HTR-8/SVneo (cell line): Measurements from ENCODE around the gene SCIMP.
"Not testable (repeated sequence)": the region's sequence is repeated elsewhere in the genome, so short reads cannot be mapped to it uniquely, and the experiment has no call there.

ENCODE experiments used
- DNase-seq: peaks from one replicate; pipeline ENCODE4 v3.0.0; 2011; ENCODE audit warnings: low spot score, mixed read lengths; ENCODE audit not compliant: insufficient read length
- FAIRE-seq: peaks from 2 replicates; lab custom pipeline; 2011; peaks lifted over from hg19 to GRCh38; lab: Jason Lieb, UNC

SCIMP gene

DNA sequence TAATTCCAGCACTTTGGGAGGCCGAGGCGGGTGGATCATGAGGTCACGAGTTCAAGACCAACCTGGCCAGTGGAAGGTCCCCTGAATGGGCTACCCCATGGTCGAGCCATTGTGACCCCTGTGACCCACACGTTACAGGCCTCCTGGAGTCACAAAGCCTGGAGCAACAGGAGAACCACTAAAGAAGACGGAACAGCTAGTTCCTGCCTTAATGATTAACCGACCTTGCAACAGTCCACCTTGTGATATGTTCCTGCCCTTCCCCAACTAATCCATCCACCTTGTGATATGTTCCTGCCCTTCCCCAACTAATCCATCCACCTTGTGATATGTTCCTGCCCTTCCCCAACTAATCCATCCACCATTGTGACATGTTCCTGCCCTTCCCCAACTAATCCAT lies 5.1 kb upstream of the SCIMP start:
- not testable (repeated sequence) for FAIRE-seq, DNase-seq

DNA sequence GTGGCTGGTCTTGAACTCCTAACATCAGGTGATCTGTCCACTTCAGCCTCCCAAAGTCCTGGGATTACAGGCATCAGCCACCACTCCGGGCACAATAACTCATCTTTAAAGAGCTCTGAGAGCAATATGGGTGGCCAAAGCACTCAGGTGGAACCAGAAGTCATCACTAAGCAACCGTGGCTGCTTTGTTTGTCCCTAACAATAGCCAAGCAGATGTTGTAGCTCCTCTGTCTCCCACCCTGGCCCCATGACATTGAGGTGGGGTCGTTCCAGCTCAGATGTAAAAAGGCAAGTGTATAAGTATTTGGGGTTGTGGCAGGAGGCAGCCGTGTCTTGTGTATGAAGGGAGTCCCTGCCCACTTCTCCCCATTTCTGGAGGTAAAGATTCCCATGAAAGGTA lies 3.7 kb upstream of the SCIMP start:
- DNase-seq (no peak), FAIRE-seq (no peak)

DNA sequence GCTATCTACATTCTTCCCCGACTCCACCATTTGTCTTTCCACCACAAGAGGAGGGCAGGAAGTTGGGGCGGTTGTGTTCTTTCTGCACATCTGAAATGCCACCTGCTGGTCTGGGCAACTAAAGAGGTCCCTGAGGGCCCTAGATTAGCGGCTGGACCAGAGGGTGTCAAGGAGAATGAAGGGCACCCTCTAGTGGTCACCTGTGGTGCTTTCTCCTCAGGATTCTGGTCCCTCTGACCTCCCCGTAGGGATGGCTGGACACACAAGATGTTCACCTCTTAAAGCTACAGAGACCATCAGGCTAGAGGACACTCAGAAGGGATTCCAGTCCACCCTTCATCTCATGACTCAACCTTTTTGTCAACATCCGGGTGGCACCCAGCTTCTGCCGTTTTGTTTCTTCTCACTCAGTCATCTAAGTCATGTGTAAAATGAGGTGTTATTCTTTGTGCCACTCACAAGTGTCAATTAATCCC lies 2.9 kb upstream of the SCIMP start:
- FAIRE-seq (no peak), DNase-seq (peak; percentile 67)

DNA sequence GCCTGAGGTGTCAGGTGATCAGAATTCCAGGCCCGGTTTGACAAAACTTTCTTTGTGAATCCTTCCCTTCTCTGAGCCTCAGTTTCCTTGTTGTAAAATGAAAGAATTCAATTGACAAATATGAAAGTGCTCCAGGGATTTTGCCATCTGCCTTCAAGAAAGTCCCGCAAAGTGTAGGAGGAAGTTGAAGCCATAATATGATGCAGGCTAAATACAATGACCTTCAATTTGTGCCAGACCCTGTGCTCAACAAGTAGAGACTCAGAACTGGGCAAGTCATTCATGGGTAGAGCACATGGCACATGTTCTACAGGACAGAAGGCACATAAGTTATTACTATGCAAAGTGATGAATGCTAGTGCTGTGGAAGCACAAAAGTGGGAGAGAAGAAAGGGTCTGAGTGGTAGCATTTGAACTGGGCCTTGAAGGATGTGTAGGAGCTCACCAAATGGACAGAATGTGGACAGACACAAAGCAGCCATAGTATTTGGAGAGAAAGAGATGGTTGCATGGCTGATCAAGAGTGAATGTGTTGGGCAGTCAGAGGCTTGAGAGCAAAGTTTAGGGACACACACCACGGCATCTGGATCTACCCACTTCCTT lies 2.4 kb upstream of the SCIMP start:
- DNase-seq (no peak), FAIRE-seq (no peak)

DNA sequence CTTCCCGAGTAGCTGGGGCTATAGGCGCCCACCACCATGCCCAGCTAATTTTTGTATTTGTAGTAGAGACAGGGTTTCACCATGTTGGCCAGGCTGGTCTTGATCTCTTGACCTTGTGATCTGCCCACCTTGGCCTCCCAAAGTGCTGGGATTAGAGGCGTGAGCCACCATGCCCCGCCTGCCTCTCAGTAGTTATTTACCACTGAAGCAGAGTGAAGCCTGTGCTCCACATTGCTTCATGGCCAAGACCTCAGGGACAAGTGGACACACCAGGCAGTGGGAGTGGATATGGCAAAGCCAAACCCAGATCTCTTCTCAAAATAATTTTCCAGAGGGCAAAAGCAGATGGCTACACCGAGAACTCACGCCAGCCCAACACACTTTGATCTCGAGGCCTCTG lies 1.2 kb downstream of the SCIMP start:
- not testable (repeated sequence) for DNase-seq, FAIRE-seq

DNA sequence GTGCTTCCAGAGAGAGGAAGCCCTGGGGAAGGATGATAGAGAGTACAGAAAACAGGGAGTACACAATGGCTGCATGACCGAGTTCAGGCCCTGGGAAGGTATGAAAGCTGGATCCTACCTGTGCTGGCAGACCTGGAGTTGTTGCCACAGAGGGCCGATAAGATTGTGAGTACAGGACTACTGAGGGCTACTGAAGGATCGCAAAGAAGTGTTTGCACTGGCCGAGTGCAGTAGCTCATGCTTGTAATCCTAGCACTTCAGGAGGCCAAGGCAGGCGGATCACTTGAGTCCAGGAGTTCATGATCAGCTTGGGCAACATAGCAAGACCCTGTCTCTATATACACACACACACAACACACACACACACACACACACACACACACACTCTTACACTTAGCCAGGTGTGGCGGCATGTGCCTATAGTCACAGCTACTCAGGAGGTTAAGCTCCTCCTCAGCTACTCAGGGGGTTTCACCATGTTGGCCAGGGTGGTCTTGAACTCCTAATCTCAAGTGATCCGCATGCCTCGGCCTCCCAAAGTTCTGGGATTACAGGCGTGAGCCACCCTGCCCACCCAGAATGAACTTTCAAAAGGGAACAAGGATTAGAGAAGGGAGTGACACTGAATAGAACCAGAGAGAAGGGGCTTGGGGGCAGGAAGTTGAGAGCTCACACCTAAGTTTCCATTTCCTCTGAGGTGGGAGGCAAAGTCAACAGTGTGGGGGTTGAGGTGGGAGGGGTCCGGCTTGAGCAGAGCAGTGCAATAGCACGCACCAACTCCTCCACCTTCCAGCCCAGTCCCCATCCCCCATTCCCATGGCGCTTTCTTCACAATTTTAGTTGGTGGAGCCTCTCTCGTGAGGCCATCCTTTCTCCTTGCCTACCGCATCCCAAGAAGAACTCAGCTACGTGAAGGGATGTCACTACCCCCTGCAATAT lies 7.5 kb downstream of the SCIMP start:
- DNase-seq (no peak), FAIRE-seq (no peak)

DNA sequence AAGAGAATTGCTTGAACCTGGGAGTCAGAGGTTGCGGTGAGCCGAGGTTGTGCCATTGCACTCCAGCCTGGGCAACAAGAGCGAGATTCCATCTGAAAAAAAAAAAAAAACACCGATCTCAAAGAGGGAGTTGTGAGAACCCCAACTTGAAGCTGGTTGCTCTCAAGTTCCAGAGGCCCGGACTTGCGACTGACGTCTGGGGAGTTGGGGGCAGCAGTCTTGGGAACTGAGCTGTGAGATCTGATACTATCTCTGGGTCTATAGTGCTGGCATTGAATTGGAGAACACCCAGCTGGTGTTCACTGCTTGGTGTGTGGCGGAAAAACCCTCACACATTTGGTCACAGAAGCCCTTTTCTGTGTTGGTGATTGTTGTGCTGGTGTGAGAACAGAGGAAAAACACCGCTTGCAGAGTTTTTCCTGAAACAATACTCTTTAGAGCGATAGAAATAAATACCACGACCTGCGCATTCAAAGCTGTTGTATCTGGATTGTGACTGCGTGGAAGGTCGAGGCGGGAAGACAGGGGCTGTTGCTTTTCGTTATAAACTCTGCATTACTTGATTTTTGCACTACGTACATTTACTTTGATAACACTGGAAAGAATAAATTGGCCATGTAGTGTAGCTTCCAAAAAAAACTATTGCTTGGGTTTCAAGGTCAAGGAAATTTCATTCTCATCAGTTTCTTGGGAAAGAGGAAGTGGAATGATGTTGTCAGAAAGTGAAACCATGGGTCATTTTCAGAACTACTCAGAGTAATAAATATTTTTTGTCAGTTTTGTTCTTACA lies 8.8 kb downstream of the SCIMP start:
- FAIRE-seq, result no peak
- DNase-seq, result no peak

DNA sequence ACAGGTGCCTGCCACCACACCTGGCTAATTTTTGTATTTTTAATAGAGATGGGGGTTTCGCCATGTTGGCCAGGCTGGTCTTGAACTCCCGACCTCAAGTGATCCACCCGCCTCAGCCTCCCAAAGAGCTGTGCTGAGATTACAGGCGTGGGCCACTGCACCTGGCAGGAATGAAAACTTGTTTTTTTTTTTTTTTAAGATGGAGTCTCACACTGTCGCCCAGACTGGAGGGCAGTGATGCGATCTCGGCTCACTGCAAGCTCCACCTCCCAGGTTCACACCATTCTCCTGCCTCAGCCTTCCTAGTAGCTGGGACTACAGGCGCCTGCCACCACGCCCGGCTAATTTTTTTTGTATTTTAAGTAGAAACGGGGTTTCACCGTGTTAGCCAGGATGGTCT lies 12.7 kb downstream of the SCIMP start:
- FAIRE-seq, DNase-seq: not testable (repeated sequence)

DNA sequence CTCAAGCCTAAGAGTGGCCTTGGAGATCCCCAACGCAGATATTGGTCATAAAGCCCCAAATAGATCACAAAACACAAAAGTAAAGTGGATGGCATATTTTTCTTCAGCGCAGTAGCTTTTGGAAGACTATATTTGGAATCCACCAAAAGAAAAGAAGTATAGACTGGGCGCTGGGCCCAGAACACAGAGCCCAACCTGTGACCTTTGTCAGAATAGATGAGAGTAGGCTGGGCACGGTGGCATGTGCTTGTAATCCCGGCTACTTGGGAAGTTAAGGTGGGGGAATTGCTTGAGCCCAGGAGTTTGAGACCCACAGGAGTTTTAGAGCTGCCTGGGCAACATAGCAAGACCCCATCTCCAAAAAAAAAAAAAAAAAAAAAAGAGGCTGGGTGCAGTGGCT lies 14.6 kb downstream of the SCIMP start:
- FAIRE-seq, result no peak

DNA sequence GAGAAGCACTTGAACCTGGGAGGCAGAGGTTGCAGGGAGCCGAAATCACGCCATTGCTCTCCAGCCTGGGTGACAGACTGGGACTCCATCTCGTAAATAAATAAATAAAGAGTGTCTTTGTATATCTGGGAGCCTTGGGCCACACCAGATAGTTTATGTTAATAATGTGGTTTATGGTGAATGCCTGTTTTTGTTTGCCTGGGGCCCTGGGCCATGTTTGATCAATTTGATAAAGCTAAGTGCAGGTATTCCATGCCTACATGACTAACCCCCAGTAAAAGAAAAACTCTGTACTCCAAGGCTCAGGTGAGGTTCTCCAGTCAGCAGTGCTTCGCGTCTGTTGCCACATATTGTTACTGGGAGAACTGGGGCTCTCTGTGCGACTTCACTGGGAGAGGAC lies 15.1 kb downstream of the SCIMP start:
- FAIRE-seq (no peak), DNase-seq (no peak)

More for the DNA sequence above, 14.6 kb downstream of the SCIMP start:
- no peak for DNase-seq

DNA sequence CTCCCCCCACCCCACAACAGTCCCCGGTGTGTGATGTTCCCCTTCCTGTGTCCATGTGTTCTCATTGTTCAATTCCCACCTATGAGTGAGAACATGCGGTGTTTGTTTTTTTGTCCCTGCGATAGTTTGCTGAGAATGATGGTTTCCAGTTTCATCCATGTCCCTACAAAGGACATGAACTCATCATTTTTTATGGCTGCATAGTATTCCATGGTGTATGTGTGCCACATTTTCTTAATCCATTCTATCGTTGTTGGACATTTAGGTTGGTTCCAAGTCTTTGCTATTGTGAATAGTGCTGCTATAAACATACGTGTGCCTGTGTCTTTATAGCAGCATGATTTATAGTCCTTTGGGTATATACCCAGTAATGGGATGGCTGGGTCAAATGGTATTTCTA lies 17.1 kb downstream of the SCIMP start:
- not testable (repeated sequence) for FAIRE-seq

DNA sequence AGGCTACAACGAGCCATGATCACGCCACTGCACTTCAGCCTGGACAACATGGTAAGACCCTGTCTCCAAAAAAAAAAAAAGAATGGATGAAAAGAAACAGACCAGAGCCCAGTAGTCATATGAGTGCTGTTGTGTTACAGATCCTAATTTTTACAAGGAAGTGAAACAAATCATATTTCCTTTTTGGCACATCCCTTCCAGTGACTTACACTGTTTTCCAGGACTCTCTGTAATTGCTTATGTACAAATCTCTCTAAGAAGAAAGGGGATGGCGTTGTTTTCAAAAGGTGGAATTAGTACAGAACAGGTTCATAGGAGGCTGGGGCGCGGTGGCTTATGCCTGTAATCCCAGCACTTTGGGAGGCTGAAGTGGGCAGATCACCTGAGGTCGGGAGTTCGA lies 23.2 kb downstream of the SCIMP start:
- no peak for FAIRE-seq
- no peak for DNase-seq

More for the DNA sequence above, 17.1 kb downstream of the SCIMP start:
- DNase-seq, result not testable (repeated sequence)

DNA sequence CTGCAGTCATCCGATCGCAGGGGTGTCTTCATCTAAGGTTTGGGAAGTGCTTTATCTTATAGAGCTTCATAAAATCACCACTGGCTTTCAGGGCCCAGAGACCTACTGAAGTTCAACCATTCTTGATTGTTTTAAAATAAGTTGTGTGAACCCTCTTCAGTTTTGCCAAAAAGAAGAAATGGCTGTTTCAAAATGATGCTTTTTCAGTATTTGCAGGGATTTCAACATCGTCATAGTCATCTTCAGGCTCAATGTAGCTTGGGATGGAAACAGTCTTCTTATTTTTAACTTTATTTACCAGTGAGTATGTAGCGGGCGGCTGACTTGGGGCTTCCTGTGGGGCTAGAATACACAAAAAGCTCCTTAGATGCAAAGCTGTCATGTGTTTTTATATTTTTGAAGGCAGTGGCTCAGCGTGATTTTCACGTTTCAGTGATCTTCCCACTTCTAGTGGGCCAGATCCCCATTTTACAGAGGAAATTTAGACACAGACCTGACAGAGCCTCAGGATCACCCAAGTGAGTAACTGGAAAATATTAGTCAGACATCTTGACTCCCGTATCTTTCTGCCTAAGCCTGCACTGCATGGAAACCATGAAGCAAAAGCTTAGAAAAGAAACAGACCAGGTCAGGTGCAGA lies 23.9 kb downstream of the SCIMP start:
- DNase-seq (no peak), FAIRE-seq (no peak)

DNA sequence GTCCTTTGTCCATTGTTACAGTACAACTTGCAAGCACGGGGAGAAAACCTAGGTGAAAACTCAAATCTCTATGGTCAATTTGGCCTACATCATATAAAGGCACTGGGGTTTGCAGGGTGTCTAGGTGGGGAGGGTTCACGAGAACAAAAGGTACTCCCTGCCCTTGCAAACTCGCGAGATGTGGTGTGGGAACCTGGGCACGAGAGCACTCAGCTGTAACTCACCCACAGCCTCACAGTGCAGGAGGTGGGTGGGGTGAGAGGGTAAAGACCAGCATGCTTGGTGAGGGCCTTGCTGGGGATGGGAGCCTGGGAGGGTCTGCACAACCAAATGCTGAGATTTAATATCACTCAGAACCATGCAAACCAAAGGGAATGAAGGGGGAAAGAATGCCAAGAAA lies 24.6 kb downstream of the SCIMP start:
- peak; percentile 40 for FAIRE-seq

DNA sequence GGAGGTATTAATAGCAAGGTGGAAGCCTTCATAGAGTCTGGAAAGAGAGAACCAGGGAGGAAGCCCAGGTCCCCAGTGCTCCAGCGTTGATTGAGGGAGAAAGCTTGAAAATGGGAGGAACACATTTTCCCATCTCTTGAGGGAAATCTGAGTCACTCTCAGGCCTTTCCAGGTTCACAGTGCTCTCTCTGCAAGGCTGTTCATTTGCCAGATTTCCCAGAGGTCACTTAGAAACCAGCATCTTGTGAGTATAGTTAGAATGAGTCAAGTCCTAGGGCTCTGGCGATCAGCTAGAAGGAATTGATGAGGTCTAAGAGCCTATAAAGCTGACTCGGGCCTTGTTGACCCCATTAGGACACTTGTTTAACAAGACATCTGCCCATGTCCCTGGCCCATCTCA lies 25.3 kb downstream of the SCIMP start:
- DNase-seq (no peak), FAIRE-seq (no peak)

More for the DNA sequence above, 24.6 kb downstream of the SCIMP start:
- no peak for DNase-seq

DNA sequence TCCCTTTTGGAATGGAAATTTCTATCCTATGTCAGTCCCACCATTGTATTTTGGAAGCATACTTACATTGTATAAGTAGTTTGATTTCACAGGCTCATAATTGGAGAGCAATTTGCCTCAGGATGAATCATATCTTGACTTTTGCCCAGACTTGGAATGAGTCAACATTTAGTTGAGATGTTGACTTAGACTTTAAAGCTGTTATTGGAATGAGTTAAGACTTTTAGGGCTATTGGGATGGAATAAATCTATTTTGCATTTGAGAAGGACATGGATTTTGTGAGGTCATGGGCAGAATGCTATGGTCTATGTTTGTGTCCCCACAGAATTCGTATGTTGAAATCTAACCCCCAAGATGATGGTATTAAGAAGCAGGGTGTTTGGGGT lies 30.8 kb downstream of the SCIMP start:
- FAIRE-seq, result no peak
- DNase-seq, result no peak

DNA sequence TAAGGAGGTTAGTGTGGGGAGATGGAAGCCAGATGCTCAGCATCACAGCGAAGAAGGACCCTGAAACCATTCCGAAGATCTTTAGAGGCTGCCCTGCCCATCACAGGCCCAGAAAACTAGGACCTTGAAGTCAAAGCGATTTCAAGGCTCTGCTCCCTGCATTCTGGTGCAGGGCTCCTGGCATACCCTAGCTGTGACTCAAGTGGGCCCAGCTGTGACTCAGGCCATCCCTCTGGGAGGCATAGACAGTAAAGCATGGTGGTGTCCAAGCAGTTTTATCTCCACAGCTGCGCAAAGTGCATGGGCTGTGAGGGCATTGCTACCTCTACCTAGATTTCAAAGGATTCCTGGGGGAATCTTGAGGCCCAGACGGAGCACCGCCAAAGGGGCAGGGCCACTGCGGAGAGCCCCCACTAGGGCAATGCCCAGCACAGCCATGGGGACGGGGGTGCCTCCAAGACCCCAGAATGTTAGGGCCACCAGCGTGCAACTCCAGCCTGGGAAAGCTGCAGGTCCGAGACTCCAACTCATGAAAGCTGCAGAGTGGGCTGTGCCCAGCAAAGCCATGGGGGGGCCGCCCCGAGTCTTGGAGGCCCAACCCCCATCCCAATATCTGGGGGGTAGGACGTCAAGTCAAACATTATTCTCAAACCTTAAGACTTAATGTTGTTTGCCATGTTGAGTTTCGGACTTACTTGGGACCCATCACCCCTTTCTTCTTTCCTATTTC lies 31.3 kb downstream of the SCIMP start:
- FAIRE-seq (no peak), DNase-seq (no peak)

DNA sequence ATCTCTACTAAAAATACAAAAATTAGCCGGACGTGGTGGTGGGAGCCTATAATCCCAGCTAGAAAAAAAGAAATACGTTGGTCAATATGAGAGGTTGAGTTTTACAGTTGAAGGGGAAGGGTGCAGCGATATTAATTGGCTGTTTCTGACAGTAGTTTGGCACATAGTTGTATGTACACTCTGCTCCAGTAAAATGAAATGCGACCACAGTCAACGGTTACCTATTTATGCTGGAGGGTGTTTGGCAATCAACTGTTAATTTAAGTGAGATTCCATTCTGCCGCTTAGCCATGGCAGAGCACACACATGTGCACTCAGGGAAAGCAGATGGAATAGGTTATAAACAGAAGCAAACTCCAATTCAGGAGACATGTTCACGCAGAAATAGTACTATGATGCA lies 33.6 kb downstream of the SCIMP start:
- DNase-seq (no peak), FAIRE-seq (no peak)

DNA sequence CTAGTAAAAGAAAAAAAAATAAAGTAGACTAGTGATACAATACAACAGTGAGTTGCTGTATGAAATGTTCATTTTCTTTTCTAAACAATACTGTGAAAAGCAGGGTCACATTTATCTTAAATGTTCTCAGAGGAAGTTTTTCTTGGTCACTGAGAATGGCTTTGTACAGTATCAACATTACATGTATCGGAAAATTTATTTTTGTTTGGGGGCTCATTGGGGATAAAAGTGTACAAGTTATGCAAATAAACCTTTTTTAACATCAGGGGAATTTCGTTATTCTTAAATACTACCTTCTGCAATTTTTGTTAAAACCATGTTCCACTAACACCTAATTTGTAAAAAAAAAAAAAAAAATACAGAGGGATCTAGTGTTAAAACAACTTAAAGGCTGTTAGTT lies 34.3 kb downstream of the SCIMP start:
- FAIRE-seq (no peak), DNase-seq (no peak)

DNA sequence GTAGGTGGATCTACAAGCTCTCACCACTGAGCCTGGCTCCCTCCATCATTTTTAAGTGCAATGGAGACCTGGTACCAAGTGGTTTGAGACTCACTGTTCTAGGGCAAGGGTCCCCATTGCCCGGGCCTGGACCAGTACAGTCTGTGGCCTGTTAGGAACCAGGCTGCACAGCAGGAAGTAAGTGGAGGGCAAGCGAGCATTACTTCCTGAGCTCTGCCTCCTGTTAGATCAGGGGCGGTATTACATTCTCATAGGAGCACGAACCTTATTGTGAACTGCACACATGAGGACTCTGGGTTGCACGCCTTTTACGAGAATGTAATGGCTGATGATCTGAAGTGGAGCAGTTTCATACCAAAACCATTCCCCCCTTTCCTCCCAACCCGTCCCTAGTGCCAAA lies 36.2 kb downstream of the SCIMP start:
- no peak for FAIRE-seq

More for the DNA sequence above, 36.2 kb downstream of the SCIMP start:
- DNase-seq, result no peak
